ENCODE data around the gene GSTM4.
"Not testable (repeated sequence)": the region's sequence is repeated elsewhere in the genome, so short reads cannot be mapped to it uniquely, and the experiment has no call there.

Gene GSTM4

GRCh38 chr1:109704173-109704572, 48.3 kb downstream of the GSTM4 start:
- DNase-seq (ENCODE audit: low read depth in 2 of 2): no peak

DNA sequence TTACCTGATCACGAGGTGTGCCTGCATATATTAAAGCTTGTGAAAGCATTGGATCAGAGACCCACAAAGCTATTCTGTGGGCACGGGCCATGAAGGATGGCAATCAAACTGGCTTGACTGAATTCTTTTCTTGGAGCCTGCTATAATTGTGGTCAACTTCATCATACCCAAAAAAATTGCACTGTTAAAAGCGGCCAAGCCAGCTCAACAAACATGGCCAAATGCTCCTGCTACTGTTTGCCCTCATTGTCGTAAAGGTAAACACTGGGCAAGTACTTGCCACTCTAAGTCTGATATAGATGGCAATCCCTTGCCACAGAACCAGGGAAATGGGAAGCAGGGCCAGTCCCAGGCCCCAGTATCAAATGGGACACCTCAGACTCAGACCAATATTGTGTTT, 49.5 kb downstream of the GSTM4 start:
- DNase-seq (ENCODE audit: low read depth in 2 of 2): no peak

- not testable (repeated sequence) for DNase-seq (ENCODE audit: low read depth in 2 of 2)
Measured at GRCh38 chr1:109708949-109709348, 53.0 kb downstream of the GSTM4 start.

DNA sequence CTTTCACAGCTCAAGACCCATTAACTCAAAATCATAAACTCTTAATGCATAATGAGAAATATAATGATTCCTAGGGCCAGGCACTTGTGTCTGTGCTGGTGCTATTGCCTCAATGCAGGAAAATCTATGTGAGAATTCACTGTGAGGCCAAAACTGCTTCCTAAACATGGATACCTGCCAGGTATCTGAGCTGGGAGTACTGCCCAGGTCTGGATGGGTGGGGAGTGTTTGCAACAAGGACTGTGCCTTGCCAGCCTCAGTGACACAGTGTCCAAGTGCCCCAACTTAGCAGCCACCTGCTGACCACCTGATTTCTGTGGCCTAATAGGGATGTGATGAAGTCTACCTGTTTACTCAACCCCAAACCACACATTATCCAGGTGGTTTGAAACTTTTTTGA, 53.9 kb downstream of the GSTM4 start:
- not testable (repeated sequence) for DNase-seq (ENCODE audit: low read depth in 2 of 2)

Measured in stimulated activated CD8-positive, alpha-beta memory T cell treated with anti-CD3 and anti-CD28 coated beads, Interleukin-15, amount 100 ng/mL, for 48 hours (primary cell).